Measurements from ENCODE around the gene VTI1A. TPM values are rescaled to one million over a fixed set of nuclear protein-coding genes. Genes with fewer than 3 reads are reported as not detected.

Gene VTI1A
- total RNA-seq, 1 donor from 2014 or later: 36.9 TPM

DNA sequence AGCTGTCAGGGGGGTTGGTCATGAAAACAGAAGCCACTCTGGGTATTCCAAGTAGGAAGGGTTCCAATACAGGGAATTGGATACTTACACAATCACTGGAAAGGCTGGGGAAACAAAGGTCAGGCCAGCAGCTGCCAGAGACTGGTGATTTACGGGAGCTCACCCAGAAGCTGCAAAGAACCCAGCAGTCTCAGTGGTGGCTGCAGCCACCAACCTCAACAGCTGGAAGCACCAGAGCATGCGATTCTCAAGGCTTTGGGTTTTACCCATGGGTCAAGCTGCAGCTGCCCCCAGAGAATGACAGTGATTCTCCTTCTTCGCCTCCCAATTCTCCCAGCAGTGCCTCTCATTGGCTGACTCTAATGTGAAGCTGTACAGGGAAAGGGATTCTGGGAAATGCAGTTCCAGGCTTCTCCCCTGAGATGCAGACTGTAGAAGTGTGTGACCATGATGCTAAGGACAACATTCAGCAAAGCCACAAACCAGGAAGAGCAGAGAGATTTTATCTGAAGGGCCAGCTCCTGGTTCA lies 395.9 kb downstream of the VTI1A start:
- no peak for DNase-seq
- no peak for ATAC-seq
- no peak overlapping the region for H3K4me3 ChIP-seq
- intact Hi-C loops (cut with DNase I): no loop called here
- no peaks in the 10 kb centered on the region for H3K4me1 ChIP-seq
- H3K27ac ChIP-seq: no peak overlapping the region
- H3K36me3 ChIP-seq: no peaks in the 10 kb centered on the region
- peaks cover 11% of the 10 kb centered on the region for H3K9me3 ChIP-seq
- TF ChIP-seq, protein P1, sequence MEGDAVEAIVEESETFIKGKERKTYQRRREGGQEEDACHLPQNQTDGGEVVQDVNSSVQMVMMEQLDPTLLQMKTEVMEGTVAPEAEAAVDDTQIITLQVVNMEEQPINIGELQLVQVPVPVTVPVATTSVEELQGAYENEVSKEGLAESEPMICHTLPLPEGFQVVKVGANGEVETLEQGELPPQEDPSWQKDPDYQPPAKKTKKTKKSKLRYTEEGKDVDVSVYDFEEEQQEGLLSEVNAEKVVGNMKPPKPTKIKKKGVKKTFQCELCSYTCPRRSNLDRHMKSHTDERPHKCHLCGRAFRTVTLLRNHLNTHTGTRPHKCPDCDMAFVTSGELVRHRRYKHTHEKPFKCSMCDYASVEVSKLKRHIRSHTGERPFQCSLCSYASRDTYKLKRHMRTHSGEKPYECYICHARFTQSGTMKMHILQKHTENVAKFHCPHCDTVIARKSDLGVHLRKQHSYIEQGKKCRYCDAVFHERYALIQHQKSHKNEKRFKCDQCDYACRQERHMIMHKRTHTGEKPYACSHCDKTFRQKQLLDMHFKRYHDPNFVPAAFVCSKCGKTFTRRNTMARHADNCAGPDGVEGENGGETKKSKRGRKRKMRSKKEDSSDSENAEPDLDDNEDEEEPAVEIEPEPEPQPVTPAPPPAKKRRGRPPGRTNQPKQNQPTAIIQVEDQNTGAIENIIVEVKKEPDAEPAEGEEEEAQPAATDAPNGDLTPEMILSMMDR (IDR thresholded peaks at IDR 0.05): no peak
- H3K27me3 ChIP-seq (ENCODE audit: low read depth): no peaks in the 10 kb centered on the region

DNA sequence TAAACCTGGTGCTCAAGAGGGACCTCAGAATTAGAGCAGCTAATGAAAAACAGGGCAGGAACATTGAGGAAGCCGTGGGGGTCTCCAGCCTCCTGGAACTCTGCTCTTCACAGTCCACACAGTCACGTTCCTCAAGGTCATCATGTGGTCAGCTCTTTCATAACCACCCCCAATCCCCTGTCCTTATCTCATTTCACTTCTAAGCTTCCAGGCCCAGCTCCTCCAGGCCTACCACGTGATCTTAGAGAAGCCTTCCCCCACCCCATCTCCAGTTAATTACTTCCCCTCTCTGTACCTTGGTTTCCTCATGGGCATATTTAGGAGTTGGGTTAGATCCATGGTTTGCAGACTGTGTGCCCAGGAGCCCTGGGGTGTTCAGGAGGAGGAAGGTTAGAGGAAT lies 396.6 kb downstream of the VTI1A start:
- Histone ChIP-seq H3K36me3 (no peaks in the 10 kb centered on the region), H3K27me3 (ENCODE audit: low read depth) (no peaks in the 10 kb centered on the region), H3K4me1 (no peaks in the 10 kb centered on the region), H3K27ac (no peak overlapping the region), H3K4me3 (no peak overlapping the region), H3K9me3 (peaks cover 16% of the 10 kb centered on the region)
- intact Hi-C loops (cut with DNase I): no loop called here
- no peak for DNase-seq
- TF ChIP-seq, protein P1 (IDR thresholded peaks at IDR 0.05): no peak
- ATAC-seq: no peak

DNA sequence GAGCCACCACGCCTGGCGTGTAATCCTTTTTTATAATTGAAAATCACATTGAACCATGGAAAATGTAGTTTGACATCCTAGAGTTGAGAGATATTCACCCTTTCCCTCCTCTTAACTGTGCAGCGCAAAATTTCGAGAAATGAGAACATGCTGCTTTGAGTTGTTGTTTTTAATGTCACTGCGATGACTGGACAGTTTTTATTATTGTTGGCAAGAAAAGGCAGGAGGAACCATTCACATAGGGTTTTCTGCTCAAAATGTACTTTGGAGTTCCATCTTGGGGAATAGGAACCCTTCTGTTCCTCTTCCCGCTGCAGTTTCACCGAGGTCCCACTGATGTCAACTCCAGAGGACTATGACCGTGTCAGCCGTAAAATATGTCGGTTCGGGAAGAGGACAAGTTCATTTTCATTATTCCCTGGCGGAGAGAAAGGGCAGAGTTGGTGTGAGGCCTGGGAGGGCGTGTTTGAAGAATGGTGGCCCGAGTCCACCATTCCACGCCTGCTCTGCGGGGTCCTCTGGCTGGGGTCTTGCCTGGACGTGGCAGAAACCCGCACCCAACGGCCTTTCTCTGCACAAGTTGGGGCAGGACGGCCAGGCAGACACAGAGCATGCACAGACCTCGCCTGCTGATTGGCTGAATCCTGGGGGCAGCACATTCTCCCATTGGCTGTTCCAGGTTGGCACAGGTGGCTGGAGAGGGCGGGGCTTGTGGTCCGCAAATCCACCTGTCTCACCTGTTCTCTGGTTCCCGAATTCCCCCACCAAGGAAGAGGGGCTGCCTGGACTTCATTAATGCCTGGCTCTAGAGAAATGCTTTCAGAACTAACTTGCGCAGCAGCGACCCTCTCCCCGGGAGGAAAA lies 397.9 kb downstream of the VTI1A start:
- Histone ChIP-seq H3K9me3 (peaks cover 16% of the 10 kb centered on the region), H3K27me3 (ENCODE audit: low read depth) (no peaks in the 10 kb centered on the region), H3K4me1 (no peaks in the 10 kb centered on the region), H3K36me3 (no peaks in the 10 kb centered on the region), H3K4me3 (no peak overlapping the region), H3K27ac (no peak overlapping the region)
- no peak for ATAC-seq
- TF ChIP-seq, protein P1 (IDR thresholded peaks at IDR 0.05): no peak
- DNase-seq: no peak
- intact Hi-C loops (cut with DNase I): no loop called here

DNA sequence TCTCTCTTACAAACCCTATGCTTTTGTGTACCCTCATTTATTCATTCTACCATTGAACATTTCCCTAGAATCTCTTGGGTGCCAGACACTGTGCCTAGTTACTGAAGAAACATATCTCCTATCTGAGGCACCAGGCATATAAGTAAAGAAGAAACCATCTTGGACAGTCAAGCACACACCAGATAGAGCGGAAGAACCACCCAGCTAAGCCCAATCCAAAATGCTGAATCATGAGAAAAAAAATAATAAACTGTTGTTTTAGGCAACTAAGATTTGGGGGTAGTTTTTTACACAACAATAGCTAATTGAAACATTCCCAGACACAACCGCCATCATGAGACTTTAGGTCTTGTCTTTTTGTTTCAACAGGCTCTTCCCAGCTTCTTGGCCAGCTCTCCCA lies 400.8 kb downstream of the VTI1A start:
- H3K27me3 ChIP-seq (ENCODE audit: low read depth): no peaks in the 10 kb centered on the region
- H3K4me3 ChIP-seq: no peak overlapping the region
- ATAC-seq (no peak), DNase-seq (no peak)
- no peaks in the 10 kb centered on the region for H3K36me3 ChIP-seq
- H3K4me1 ChIP-seq: peaks cover 5% of the 10 kb centered on the region
- peaks cover 16% of the 10 kb centered on the region for H3K9me3 ChIP-seq
- TF ChIP-seq, protein P1 (IDR thresholded peaks at IDR 0.05): no peak
- intact Hi-C loops (cut with DNase I): no loop called here
- no peak overlapping the region for H3K27ac ChIP-seq

DNA sequence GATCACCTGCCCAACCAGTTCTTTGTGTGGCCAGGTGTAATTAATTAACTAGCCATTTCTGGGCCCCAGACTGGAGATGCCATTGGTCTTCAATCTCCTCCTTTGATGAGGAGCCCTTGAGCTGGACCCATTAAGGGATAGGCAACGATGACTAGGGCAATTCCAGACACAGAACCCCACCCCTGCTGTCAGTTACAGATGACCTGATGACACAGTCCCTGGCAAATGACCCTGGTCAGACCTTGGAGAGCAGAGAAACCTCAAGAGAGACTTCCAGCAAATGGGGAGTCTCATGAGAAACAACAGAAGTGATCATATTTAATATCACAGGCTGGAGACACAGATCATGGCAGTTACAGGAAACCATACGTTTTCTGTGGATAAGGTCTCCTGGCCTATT lies 401.2 kb downstream of the VTI1A start:
- Histone ChIP-seq H3K4me3 (no peak overlapping the region), H3K27me3 (ENCODE audit: low read depth) (no peaks in the 10 kb centered on the region), H3K9me3 (peaks cover 16% of the 10 kb centered on the region), H3K27ac (no peak overlapping the region), H3K4me1 (peaks cover 5% of the 10 kb centered on the region), H3K36me3 (no peaks in the 10 kb centered on the region)
- TF ChIP-seq, protein P1 (IDR thresholded peaks at IDR 0.05): no peak
- no peak for DNase-seq
- intact Hi-C loops (cut with DNase I): no loop called here
- ATAC-seq: no peak
